GM21381 (cell line): ENCODE data around the gene PTPRN2.

Source experiments
- ATAC-seq: cut with Tn5 transposase; IDR thresholded peaks from one replicate; pipeline ENCODE4 v1.9.1; 2021; ENCODE audit warnings: mild to moderate bottlenecking, moderate library complexity; ENCODE audit not compliant: unreplicated experiment

PTPRN2 gene

GRCh38 chr7:158374586-158374985, 213.0 kb downstream of the PTPRN2 start:
- ATAC-seq = no peak

- ATAC-seq = no peak
These were observed 213.5 kb downstream of the PTPRN2 start for GRCh38 chr7:158374146-158374545.

- ATAC-seq = no peak
These were observed 214.0 kb downstream of the PTPRN2 start for GRCh38 chr7:158373476-158374133.

GRCh38 chr7:158372400-158373342, 215.0 kb downstream of the PTPRN2 start:
- no peak for ATAC-seq

DNA sequence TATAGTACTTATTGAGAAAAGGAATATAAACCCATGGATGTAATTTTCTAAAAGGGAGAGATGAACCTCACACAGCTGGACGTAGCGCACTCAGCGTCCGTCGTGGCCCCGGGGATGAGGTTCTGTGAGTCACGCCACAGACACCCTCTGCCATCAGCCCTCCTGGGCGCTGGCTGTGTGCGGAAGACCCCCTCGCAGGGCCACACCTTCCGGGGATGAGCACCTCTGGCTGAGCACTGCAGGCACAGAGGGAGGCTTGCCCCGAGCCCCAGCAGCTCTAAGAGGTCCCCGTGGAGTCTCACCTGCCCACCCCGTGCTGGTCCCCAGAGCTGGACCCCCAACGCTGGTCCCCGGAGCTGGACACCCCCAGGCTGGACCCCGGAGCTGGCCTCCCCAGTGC, 215.8 kb downstream of the PTPRN2 start:
- no peak for ATAC-seq

DNA sequence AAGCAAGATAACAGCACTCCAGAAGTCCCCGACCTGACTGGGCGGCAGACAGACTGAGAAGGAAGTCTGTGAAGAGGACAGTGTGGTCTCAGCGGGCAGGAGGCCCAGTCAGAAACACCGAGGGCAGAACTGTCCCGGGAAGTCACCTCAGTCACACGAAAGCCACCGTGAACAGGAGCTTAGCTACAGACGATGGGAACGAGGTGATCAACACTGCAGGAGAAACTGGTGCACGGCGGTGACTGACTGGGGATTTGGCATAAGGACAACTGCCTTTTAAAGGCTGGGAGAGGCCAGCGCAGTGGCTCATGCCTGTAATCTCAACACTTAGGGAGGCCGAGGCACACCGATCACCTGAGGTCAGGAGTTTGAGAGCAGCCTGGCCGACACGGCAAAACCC, 217.8 kb downstream of the PTPRN2 start:
- no peak for ATAC-seq

GRCh38 chr7:158369290-158369689, 218.3 kb downstream of the PTPRN2 start:
- no peak for ATAC-seq

DNA sequence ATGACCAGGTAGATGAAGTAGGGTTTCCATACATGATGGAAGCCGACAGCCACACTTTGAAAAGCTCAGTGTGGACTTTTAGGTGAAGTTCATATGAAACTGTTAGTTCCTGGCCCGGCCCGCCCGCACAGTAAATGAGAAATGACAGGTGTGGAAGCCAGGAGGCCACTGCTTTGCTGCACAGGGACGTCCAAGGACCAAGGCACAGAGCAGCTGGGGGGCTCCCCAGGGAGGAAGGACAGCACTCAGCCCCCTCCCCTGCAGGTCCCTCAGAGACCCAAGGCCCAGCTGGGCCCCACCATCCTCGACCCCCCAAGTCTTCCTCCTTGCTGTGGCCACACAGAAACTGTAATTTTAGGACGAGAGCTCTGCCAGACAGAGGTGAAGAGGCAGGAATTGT, 219.2 kb downstream of the PTPRN2 start:
- ATAC-seq = no peak

GRCh38 chr7:158367634-158367982, 220.0 kb downstream of the PTPRN2 start:
- ATAC-seq = no peak

DNA sequence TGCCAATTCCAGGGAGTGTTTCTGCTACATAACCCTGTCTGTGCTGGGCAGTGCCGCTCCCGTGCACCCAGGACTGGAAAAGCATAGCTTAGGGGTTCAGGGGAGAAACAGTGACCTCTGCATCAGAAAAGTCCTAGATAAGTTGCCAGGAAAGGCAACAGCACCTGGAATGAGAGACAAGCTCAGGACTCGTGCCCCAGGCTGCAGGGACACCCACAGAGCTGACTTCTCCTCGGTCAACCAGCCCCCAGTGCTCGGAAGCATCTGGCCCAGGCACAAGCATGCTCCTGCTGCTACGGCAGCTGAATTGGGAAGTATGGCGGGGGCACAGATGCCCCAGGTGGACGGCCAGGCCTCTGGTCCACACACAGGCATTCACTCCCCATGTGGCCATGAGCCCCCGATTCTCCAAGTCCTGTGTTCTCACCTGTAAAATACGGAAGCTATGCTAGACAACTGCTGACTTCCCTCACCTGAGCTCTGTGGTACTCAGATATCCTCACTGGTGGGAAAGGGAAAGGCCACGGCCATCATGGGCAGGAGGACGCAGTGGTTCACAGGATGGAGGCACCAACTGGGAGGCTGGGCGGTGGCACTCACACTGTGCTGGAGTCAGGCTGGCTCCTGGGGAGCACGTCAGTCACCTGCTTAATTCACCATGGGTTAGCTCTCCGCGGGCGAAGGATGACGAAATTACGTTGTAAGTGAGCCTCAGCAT, 220.5 kb downstream of the PTPRN2 start:
- no peak for ATAC-seq

DNA sequence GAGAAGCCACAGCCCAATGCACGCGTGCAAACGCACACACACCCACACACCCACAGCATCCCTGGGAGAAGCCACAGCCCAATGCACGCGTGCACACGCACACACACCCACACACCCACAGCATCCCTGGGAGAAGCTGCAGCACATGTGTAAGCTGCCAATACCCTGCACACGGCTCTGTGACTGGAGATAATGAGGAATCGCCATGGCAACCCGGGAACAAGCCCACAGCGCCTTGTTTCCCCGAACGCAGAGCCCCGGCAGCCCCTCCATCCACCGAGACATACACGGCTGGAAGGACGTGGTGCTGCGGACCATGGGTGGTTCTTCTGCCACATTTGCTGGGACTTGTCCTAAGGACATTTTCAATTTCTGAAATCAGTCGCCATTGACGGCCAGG, 221.3 kb downstream of the PTPRN2 start:
- no peak for ATAC-seq

DNA sequence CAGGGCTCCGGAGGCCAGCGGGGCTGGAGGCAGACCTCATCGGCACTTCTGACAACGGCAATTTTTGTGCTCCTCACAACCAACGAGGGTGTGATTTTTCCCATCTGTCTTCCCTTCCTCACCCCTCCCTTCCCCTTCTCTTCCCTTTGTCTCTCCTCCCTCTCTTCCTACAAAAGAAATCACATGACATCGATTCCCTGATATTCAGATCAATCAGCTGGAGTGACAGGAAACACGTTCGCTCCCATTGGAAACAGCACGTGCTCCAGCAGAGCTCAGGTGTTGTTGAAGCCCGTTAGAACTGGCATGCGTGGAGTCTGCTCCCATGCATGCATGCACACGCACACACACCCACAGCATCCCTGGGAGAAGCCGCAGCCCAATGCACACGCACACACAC, 222.4 kb downstream of the PTPRN2 start:
- ATAC-seq = no peak

- no peak for ATAC-seq
These were observed 223.2 kb downstream of the PTPRN2 start for GRCh38 chr7:158364451-158364850.

GRCh38 chr7:158362912-158363905, 224.4 kb downstream of the PTPRN2 start:
- ATAC-seq = no peak

- ATAC-seq = no peak
These were observed 225.6 kb downstream of the PTPRN2 start for GRCh38 chr7:158362001-158362400.

GRCh38 chr7:158361326-158361946, 226.2 kb downstream of the PTPRN2 start:
- ATAC-seq = no peak

GRCh38 chr7:158358926-158359645, 228.5 kb downstream of the PTPRN2 start:
- no peak for ATAC-seq

DNA sequence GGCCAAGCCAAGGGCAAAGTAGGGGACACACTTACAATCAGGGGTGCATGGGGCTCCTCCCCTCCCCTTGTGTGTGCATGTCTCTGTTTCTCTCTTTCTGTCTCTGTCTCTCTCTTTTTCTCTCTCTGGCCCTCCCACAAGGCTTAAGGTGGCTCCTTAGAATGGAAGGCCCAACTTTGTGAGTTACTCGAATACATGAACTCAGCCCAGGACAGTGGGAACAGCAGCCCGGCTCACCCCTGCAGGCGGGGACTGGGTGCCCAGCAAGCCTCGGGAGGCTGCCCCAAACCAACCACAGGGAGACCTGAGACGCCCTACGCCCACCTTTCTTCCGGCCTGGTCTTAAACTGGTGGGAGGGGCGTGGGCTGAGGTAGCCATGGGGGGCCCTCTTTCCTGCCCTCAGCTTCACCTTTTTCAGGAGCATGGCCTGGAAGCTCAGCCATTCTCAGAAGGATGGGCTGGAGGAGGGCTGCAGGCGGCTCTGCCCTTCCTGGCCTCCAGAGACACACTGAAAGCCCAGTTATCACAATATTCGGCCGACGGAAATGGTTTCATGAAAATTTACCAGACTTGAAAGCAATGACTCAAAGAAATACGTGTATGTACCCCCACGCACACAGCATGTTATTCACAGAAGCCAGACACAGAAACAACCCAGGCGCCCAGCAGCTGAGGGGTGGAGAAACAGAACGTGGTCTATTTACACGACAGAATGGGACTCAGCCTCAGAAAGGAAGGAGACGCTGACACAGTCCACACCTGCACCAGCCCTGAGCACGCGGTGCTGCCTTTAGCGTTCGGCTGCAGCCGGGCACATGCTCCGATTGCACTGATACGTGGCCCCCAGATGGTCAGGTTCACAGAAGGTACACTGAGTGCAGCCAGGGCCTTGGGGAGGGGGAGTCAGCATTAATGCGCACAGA, 229.5 kb downstream of the PTPRN2 start:
- ATAC-seq = no peak
